DLD1 (cell line): Measurements from ENCODE around the gene MAD1L1.
"Not testable (repeated sequence)": the region's sequence is repeated elsewhere in the genome, so short reads cannot be mapped to it uniquely, and the experiment has no call there.

ENCODE experiments used
- in situ Hi-C: cut with HindIII; loops from 2 replicates; pipeline ENCODE4 v1.10.0; 2017; ENCODE audit warnings: low sequenced_read_pairs

MAD1L1 gene

GRCh38 chr7:2180081-2180480, 52.7 kb downstream of the MAD1L1 start:
- in situ Hi-C loops = no loop called here

GRCh38 chr7:2175514-2175913, 57.2 kb downstream of the MAD1L1 start:
- in situ Hi-C loops = no loop called here

GRCh38 chr7:2175091-2175490, 57.7 kb downstream of the MAD1L1 start:
- in situ Hi-C loops = no loop called here

- in situ Hi-C loops = no loop called here
These were observed 59.4 kb downstream of the MAD1L1 start for GRCh38 chr7:2173189-2173827.

GRCh38 chr7:2172311-2173188, 60.2 kb downstream of the MAD1L1 start:
- in situ Hi-C loops = no loop called here

- in situ Hi-C loops = no loop called here
These were observed 60.9 kb downstream of the MAD1L1 start for GRCh38 chr7:2171855-2172254.

GRCh38 chr7:2170576-2171521, 61.9 kb downstream of the MAD1L1 start:
- in situ Hi-C loops = no loop called here

- in situ Hi-C loops = no loop called here
These were observed 62.7 kb downstream of the MAD1L1 start for GRCh38 chr7:2169923-2170575.

GRCh38 chr7:2168615-2169311, 64.0 kb downstream of the MAD1L1 start:
- in situ Hi-C loops = no loop called here

GRCh38 chr7:2166625-2167280, 66.0 kb downstream of the MAD1L1 start:
- in situ Hi-C loops = no loop called here

- in situ Hi-C loops = no loop called here
These were observed 66.8 kb downstream of the MAD1L1 start for GRCh38 chr7:2165610-2166594.

- in situ Hi-C loops = no loop called here
These were observed 67.5 kb downstream of the MAD1L1 start for GRCh38 chr7:2165239-2165609.

- in situ Hi-C loops = no loop called here
These were observed 68.1 kb downstream of the MAD1L1 start for GRCh38 chr7:2164646-2165045.

- in situ Hi-C loops = no loop called here
These were observed 68.9 kb downstream of the MAD1L1 start for GRCh38 chr7:2163600-2164555.

- in situ Hi-C loops = no loop called here
These were observed 69.8 kb downstream of the MAD1L1 start for GRCh38 chr7:2162959-2163358.

GRCh38 chr7:2162004-2162902, 70.5 kb downstream of the MAD1L1 start:
- in situ Hi-C loops = not testable (repeated sequence)
